Spleen (tissue), 11 donors: Measurements from ENCODE around the gene FREM2. TPM values are rescaled to one million over a fixed set of nuclear protein-coding genes. Genes with fewer than 3 reads are reported as not detected.

ENCODE experiments used
- DNase-seq: peaks from one replicate; pipeline ENCODE4 v3.0.0-alpha.2; 2020
- H3K27ac ChIP-seq, 8 donors: fragments of 200-600 bp; sonication (generic) in 7 of 8; 1 replicate in 4 of 8; 2 replicates in 4 of 8; pipeline versions ENCODE4 v1.5.0 to v1.8.0; 2016 to 2021; ENCODE audit warnings: inconsistent platforms in 4 of 8, mild to moderate bottlenecking in 4 of 8, moderate library complexity in 1 of 8
- H3K27me3 ChIP-seq, 7 donors: fragments of 200-600 bp; sonication (generic) in 6 of 7; replicated peaks in 1 of 7; 1 replicate in 4 of 7; 2 replicates in 3 of 7; pipeline versions ENCODE4 v1.5.0 to v1.8.0; 2016 to 2021; ENCODE audit warnings: inconsistent platforms in 3 of 7, mild to moderate bottlenecking in 1 of 7
- H3K36me3 ChIP-seq, 6 donors: fragments of 200-600 bp; sonication (generic) in 5 of 6; 1 replicate in 4 of 6; 2 replicates in 2 of 6; pipeline versions ENCODE4 v1.5.0 to v1.8.0; 2016 to 2021; ENCODE audit warnings: inconsistent platforms in 2 of 6
- H3K4me1 ChIP-seq, 6 donors: fragments of 200-600 bp; sonication (generic) in 5 of 6; 1 replicate in 3 of 6; 2 replicates in 3 of 6; pipeline versions ENCODE4 v1.5.0 to v1.8.0; 2016 to 2021; ENCODE audit warnings: inconsistent platforms in 3 of 6
- H3K4me3 ChIP-seq, 8 donors: fragments of 200-600 bp; sonication (generic) in 7 of 8; 1 replicate in 4 of 8; 2 replicates in 4 of 8; pipeline versions ENCODE4 v1.5.0 to v1.8.0; 2016 to 2021; ENCODE audit warnings: inconsistent platforms in 4 of 8, mild to moderate bottlenecking in 4 of 8, moderate library complexity in 2 of 8
- H3K9me3 ChIP-seq, 8 donors: fragments of 200-600 bp; sonication (generic) in 7 of 8; 1 replicate in 4 of 8; 2 replicates in 4 of 8; pipeline versions ENCODE4 v1.5.0 to v1.8.0; 2016 to 2021; ENCODE audit warnings: inconsistent platforms in 4 of 8
- POLR2A ChIP-seq, 3 donors: fragments of 450-650 bp; IDR thresholded peaks; one replicate each; pipeline ENCODE4 v1.5.1; 2017; ENCODE audit warnings: antibody characterized with exemption in 3 of 3, mild to moderate bottlenecking in 1 of 3
- POLR2AphosphoS5 ChIP-seq, 3 donors: sonication (generic); formaldehyde crosslinking; IDR thresholded peaks; one replicate each; pipeline ENCODE4 v1.5.1; 2017; ENCODE audit warnings: antibody characterized with exemption in 3 of 3
- WGBS, 5 donors: extraction: QIAGEN DNeasy Blood & Tissue Kit in 3 of 5; methylation state at CpG; one replicate each; pipeline versions ENCODE4 v1.1.5 to v1.1.7; 2013 to 2018; 5-methylcytosine and 5-hydroxymethylcytosine counted together
- intact Hi-C: fragments of 100-400 bp; cut with DNase I; formaldehyde crosslinking; loops from one replicate; pipeline ENCODE4 v1.15.0; 2023; ENCODE audit warnings: low total_unique reads
- polyA plus RNA-seq, 3 donors: library from polyadenylated mRNA; stranded (reverse); fragments of 200-250 nt; gene quantifications; one replicate each; pipeline ENCODE4 v1.2.1, GENCODE V29; 2013
- total RNA-seq, 7 donors: library from RNA; depleted of rRNA in 3 of 7; stranded (reverse); fragments of >200 nt in 3 of 7; fragmentation: NEBNext Ultra II Directional in 4 of 7; extraction: Animal tissue kit (Norgen Biotek cat#: 25700) in 4 of 7; gene quantifications; one replicate each; pipeline versions ENCODE4 v1.1.0 to v1.2.1, GENCODE V29; 2016 to 2021
- TF ChIP-seq, protein P1 (sequence below), 11 experiments: fragments of 200-600 bp in 7 of 11; fragments of 450-650 bp in 4 of 11; sonication (generic) in 4 of 11; IDR thresholded peaks in 8 of 11; conservative IDR thresholded peaks in 3 of 11; 1 replicate in 7 of 11; 2 replicates in 4 of 11; pipeline versions ENCODE4 v1.4.0 to v1.8.0; 2016 to 2021; ENCODE audit warnings: antibody characterized with exemption in 11 of 11, inconsistent platforms in 4 of 11, mild to moderate bottlenecking in 1 of 11
- donor health status: healthy with polysubstance abuse.
- donor health status: DM: no; HTN: no; CAD: no; lungs with moderate emphysema.
- donor health status: DM: no; HTN: no; CAD: no.
- donor health status: Bipolar disorder and iron deficiency.
- donor health status: healthy.
- donor health status: DM: no; HTN: no; CAD: no.
- donor health status: DM: yes; HTN: yes; CAD: no.

FREM2 gene
- total and polyA plus RNA-seq, 10 donors: 0.03 to 0.93 (median 0.21) TPM; not detected in 2

DNA sequence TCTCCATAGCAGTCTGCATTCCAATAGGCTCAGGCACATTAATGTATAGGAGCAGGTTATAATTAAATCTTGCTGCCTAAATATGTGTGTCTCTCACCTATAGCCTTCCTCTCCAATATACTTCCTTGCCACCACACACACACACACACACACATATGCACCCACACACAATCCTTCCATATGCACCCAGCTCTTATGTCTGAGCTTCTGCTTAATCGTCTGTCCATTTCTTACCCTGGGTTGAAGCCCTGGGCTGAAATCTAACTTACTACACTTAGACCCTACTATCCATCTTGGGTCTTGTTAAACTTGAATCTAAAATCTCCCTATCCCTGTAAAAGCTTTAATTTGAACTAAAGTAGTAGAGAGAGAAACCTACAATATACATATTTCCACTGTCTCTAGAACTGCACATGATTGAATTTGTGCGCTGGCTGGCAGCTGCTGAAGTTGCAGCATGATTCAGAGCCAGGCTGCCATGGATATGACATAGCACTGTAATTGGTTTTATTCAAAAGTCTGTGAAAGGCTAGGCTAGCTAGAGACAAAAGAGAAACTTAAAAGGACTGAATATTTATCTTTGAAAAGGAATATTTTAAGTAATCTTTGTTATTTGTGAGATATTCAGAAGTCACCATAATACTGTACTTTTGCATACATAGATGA, 25.7 kb upstream of the FREM2 start:
- Histone ChIP-seq H3K27me3 (no peaks in the 10 kb centered on the region), H3K36me3 (no peaks in the 10 kb centered on the region), H3K4me3 (no peak overlapping the region), H3K27ac (no peak overlapping the region), H3K4me1 (no peaks in the 10 kb centered on the region), H3K9me3 (no peaks in the 10 kb centered on the region)
- intact Hi-C loops: no loop called here
- no peak for DNase-seq
- TF ChIP-seq POLR2A (IDR thresholded peaks at IDR 0.05) (no peak), POLR2AphosphoS5 (IDR thresholded peaks at IDR 0.05) (no peak)
- TF ChIP-seq, protein P1, sequence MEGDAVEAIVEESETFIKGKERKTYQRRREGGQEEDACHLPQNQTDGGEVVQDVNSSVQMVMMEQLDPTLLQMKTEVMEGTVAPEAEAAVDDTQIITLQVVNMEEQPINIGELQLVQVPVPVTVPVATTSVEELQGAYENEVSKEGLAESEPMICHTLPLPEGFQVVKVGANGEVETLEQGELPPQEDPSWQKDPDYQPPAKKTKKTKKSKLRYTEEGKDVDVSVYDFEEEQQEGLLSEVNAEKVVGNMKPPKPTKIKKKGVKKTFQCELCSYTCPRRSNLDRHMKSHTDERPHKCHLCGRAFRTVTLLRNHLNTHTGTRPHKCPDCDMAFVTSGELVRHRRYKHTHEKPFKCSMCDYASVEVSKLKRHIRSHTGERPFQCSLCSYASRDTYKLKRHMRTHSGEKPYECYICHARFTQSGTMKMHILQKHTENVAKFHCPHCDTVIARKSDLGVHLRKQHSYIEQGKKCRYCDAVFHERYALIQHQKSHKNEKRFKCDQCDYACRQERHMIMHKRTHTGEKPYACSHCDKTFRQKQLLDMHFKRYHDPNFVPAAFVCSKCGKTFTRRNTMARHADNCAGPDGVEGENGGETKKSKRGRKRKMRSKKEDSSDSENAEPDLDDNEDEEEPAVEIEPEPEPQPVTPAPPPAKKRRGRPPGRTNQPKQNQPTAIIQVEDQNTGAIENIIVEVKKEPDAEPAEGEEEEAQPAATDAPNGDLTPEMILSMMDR (IDR thresholded peaks at IDR 0.05 in 8 of 11, conservative IDR thresholded peaks at IDR 0.05 in 3 of 11): no peak
- WGBS, 5 donors: 68 to 82% (median 81%) methylated on average over 2 of the region's 2 CpGs

DNA sequence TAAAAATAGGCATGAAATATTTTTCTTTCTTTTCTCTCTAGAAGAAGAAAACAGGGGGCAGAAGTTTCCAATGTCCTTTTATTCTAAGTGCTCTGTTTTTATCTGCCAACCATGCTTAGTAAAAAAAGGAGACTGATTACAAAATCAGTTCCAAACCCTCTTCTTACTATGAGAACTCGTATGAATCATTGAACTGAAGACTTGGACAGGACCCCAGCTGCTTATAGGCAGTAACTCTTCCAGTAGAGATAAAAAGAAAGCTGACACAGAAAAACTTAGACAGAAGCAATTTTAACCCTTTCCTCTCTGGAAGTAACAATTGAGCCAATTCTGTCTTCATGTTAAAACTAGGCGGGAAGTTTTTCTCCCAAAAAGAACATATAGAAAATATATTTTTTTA, 24.5 kb upstream of the FREM2 start:
- TF ChIP-seq POLR2AphosphoS5 (IDR thresholded peaks at IDR 0.05) (no peak), POLR2A (IDR thresholded peaks at IDR 0.05) (no peak)
- TF ChIP-seq, protein P1 (IDR thresholded peaks at IDR 0.05 in 8 of 11, conservative IDR thresholded peaks at IDR 0.05 in 3 of 11): no peak
- H3K4me3 ChIP-seq: no peak overlapping the region
- H3K27me3 ChIP-seq: no peaks in the 10 kb centered on the region
- H3K9me3 ChIP-seq: no peaks in the 10 kb centered on the region
- intact Hi-C loops: no loop called here
- DNase-seq: no peak
- H3K4me1 ChIP-seq: no peaks in the 10 kb centered on the region
- 48 to 61% (median 51%) methylated on average over 2 of the region's 2 CpGs for WGBS, 5 donors
- no peaks in the 10 kb centered on the region for H3K36me3 ChIP-seq
- no peak overlapping the region for H3K27ac ChIP-seq

DNA sequence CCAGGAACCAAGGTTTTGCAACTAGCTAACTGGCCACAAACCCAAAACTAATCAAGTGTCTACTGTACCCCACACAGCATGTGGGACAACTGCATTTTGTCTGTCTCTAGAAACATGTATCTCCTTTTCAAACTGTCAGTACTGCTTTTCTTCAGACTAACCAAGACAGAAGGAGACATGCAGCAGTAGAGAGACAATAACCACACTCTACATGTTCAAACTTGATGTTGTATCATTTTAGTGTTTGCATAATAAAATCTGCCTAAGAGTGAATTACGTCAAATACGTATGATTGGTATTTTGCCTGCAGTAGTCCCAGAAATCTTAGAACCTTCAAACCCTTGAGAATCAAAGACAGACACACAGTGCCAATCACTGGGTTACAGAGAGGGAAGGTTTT, 22.0 kb upstream of the FREM2 start:
- DNase-seq: no peak
- 91 to 98% (median 93%) methylated on average over 2 of the region's 2 CpGs for WGBS, 5 donors
- Histone ChIP-seq H3K27ac (no peak overlapping the region), H3K4me1 (no peaks in the 10 kb centered on the region), H3K36me3 (no peaks in the 10 kb centered on the region), H3K4me3 (no peak overlapping the region), H3K27me3 (no peaks in the 10 kb centered on the region), H3K9me3 (no peaks in the 10 kb centered on the region)
- TF ChIP-seq POLR2A (IDR thresholded peaks at IDR 0.05) (no peak), POLR2AphosphoS5 (IDR thresholded peaks at IDR 0.05) (no peak)
- TF ChIP-seq, protein P1 (IDR thresholded peaks at IDR 0.05 in 8 of 11, conservative IDR thresholded peaks at IDR 0.05 in 3 of 11): no peak
- intact Hi-C loops: no loop called here

DNA sequence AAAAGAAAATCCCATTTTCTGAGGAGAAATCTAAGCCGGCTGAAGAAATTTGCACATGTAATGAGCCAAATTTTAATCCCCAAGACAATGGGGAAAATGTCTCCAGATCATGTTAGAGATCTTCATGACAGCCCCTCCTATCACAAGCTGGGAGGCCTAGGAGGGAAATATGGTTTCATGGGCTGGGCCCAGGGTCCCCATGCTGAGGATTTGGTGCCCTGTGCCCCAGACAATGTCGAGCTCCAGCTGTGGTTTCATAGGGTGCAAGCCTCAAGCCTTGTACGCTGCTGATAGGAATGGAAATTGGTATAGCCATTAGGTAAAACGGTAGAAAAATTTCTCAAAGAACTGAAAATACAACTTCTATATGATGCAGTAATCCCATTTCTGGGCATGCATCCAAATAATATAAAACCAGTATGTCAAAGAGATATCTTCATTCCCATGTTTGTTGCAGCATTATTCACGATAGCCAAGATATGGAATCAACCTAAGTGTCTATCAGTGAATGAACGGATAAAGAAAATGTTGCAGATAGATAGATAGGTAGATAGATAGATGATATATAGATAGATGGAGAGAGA, 19.3 kb upstream of the FREM2 start:
- H3K9me3 ChIP-seq: no peaks in the 10 kb centered on the region
- 82 to 90% (median 85%) methylated on average over 6 of the region's 6 CpGs for WGBS, 5 donors
- intact Hi-C loops: no loop called here
- no peaks in the 10 kb centered on the region for H3K36me3 ChIP-seq
- DNase-seq: no peak
- H3K27me3 ChIP-seq: no peaks in the 10 kb centered on the region
- TF ChIP-seq, protein P1 (IDR thresholded peaks at IDR 0.05 in 8 of 11, conservative IDR thresholded peaks at IDR 0.05 in 3 of 11): no peak
- TF ChIP-seq POLR2A (IDR thresholded peaks at IDR 0.05): no peak
- no peak for TF ChIP-seq POLR2AphosphoS5 (IDR thresholded peaks at IDR 0.05)
- H3K4me3 ChIP-seq: no peak overlapping the region
- no peak overlapping the region for H3K27ac ChIP-seq
- H3K4me1 ChIP-seq: no peaks in the 10 kb centered on the region
